Measurements from ENCODE around the gene TSNAXIP1. TPM values are rescaled to one million over a fixed set of nuclear protein-coding genes. Genes with fewer than 3 reads are reported as not detected.

The TSNAXIP1 gene
- total RNA-seq, 1 experiment from 2014 or later = 0.52 TPM

DNA sequence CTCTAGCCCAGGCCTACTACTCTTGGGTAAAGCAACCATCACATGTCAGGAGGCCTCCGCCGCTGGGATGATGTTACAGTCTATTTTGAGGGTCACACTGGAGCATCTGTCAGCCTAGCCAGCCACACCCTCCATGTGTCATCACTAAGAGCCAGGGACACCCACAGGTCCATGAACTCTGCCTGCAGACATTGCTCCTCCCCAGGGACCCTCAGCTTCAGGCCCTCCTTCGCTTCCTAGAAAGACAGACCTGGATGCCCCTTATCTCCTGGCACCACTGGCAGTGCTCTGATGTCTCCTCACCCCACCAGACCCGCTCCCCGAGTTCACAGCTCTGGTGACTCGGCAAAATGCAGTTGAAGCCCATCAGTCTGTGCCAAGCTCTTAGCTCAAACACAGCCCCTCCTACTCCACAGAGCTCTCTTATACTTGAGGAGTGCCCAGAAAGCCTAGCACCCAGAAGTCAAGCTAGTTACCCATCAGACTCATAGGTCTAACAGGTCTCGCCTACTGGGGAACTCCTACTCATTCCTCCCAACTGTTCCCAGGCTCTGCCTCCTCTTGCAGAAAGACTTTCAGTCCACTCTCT is 6.3 kb upstream of the TSNAXIP1 start:
- no peak overlapping the region for H3K9ac ChIP-seq (ENCODE audit: low read length)
- no peak overlapping the region for H3K4me3 ChIP-seq (ENCODE audit: low read length)
- no peaks in the 10 kb centered on the region for H3K27me3 ChIP-seq (ENCODE audit: low read length)
- peaks cover 76% of the 10 kb centered on the region for H3K79me2 ChIP-seq (ENCODE audit: low read length)
- peaks cover 14% of the 10 kb centered on the region for H3K36me3 ChIP-seq (ENCODE audit: insufficient read depth, low read length)
- no peak overlapping the region for H3K27ac ChIP-seq (ENCODE audit: low read length)
- DNase-seq = no peak
- no peaks in the 10 kb centered on the region for H3K9me2 ChIP-seq (replicated peaks; ENCODE audit: insufficient read depth, low read length)
- no peak overlapping the region for H3K4me2 ChIP-seq (ENCODE audit: low read depth, low read length, poor library complexity, severe bottlenecking)
- no peak overlapping the region for H2AFZ ChIP-seq (ENCODE audit: low read length)
- H4K20me1 ChIP-seq (ENCODE audit: insufficient read depth, low read depth, low read length) = no peaks in the 10 kb centered on the region
- H3K9me3 ChIP-seq (ENCODE audit: low read length) = no peaks in the 10 kb centered on the region
- H3K4me1 ChIP-seq (ENCODE audit: low read length) = peaks cover 27% of the 10 kb centered on the region

DNA sequence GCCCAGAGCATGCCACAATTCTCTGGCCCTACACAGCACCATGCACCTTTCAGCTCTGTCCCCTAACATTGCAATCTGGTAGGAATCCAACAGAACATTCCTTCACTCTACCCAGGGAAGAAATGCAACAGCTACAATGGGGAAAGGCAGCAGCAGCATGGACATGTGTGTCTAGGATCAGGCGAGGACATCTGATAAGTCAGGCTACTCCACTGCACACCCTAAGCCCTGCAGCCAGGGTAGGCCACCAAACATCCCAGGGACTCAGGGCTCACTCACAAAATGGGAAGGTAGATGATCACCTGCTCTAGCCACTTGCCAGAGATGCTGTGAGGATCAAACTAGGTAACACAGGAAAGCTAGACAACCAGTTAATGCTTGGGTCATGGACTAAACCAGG is 5.4 kb upstream of the TSNAXIP1 start:
- Histone ChIP-seq H3K4me1 (ENCODE audit: low read length) (peaks cover 28% of the 10 kb centered on the region), H3K27me3 (ENCODE audit: low read length) (no peaks in the 10 kb centered on the region), H2AFZ (ENCODE audit: low read length) (no peak overlapping the region), H3K79me2 (ENCODE audit: low read length) (peaks cover 82% of the 10 kb centered on the region), H3K9ac (ENCODE audit: low read length) (no peak overlapping the region), H4K20me1 (ENCODE audit: insufficient read depth, low read depth, low read length) (no peaks in the 10 kb centered on the region), H3K9me2 (replicated peaks; ENCODE audit: insufficient read depth, low read length) (no peaks in the 10 kb centered on the region), H3K27ac (ENCODE audit: low read length) (peak overlapping the region; percentile 62), H3K9me3 (ENCODE audit: low read length) (no peaks in the 10 kb centered on the region), H3K4me3 (ENCODE audit: low read length) (no peak overlapping the region), H3K36me3 (ENCODE audit: insufficient read depth, low read length) (peaks cover 14% of the 10 kb centered on the region), H3K4me2 (ENCODE audit: low read depth, low read length, poor library complexity, severe bottlenecking) (no peak overlapping the region)
- DNase-seq = no peak

DNA sequence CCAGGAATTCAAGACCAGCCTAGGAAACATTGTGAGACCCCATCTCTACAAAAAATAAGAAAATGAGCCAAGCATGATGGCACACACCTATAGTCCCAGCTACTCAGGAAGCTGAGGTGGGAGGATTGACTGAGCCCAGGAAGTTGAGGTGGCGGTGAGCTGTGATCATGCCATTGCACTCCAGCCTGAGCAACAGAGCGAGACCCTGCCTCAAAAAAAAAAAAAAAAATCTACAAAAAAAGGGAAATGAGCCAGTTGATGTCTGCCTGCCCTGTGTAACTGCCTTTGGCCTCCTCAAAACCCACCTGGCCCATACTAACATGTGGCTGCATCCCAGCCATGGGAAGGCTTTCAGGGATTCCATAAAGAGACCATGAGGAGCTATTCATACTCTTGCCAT is 4.8 kb upstream of the TSNAXIP1 start:
- Histone ChIP-seq H4K20me1 (ENCODE audit: insufficient read depth, low read depth, low read length) (no peaks in the 10 kb centered on the region), H3K27me3 (ENCODE audit: low read length) (no peaks in the 10 kb centered on the region), H2AFZ (ENCODE audit: low read length) (no peak overlapping the region), H3K9me3 (ENCODE audit: low read length) (no peaks in the 10 kb centered on the region), H3K4me3 (ENCODE audit: low read length) (no peak overlapping the region), H3K27ac (ENCODE audit: low read length) (peak overlapping the region; percentile 62), H3K4me2 (ENCODE audit: low read depth, low read length, poor library complexity, severe bottlenecking) (peak overlapping the region; percentile 27), H3K9ac (ENCODE audit: low read length) (no peak overlapping the region), H3K4me1 (ENCODE audit: low read length) (peaks cover 28% of the 10 kb centered on the region), H3K79me2 (ENCODE audit: low read length) (peaks cover 76% of the 10 kb centered on the region), H3K9me2 (replicated peaks; ENCODE audit: insufficient read depth, low read length) (no peaks in the 10 kb centered on the region), H3K36me3 (ENCODE audit: insufficient read depth, low read length) (peaks cover 14% of the 10 kb centered on the region)
- peak; percentile 72 for DNase-seq

DNA sequence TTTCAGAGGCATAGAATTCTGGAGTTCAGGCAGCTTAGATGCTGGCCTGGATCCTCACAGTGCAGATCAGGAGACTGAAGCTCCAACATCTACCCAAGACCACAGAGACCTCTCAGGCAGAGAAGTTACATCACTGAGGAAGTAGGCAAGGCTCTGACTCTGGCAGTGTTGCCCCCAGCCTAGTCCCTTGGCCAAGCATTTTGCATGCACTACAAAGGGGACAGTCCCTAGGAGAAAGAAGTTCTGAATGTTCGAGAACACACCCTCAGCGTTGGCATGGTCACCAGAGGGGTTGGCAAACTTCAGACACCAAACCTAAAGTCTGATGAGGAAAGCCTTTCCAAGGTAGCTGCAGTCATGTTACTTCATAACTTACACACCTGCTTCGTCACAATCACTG is 2.8 kb upstream of the TSNAXIP1 start:
- Histone ChIP-seq H3K9ac (ENCODE audit: low read length) (no peak overlapping the region), H3K9me3 (ENCODE audit: low read length) (no peaks in the 10 kb centered on the region), H3K4me1 (ENCODE audit: low read length) (peaks cover 38% of the 10 kb centered on the region), H4K20me1 (ENCODE audit: insufficient read depth, low read depth, low read length) (no peaks in the 10 kb centered on the region), H3K4me3 (ENCODE audit: low read length) (no peak overlapping the region), H3K27me3 (ENCODE audit: low read length) (no peaks in the 10 kb centered on the region), H3K27ac (ENCODE audit: low read length) (no peak overlapping the region), H3K4me2 (ENCODE audit: low read depth, low read length, poor library complexity, severe bottlenecking) (no peak overlapping the region), H3K9me2 (replicated peaks; ENCODE audit: insufficient read depth, low read length) (no peaks in the 10 kb centered on the region), H3K79me2 (ENCODE audit: low read length) (peaks cover 62% of the 10 kb centered on the region), H3K36me3 (ENCODE audit: insufficient read depth, low read length) (peaks cover 14% of the 10 kb centered on the region), H2AFZ (ENCODE audit: low read length) (no peak overlapping the region)
- no peak for DNase-seq

DNA sequence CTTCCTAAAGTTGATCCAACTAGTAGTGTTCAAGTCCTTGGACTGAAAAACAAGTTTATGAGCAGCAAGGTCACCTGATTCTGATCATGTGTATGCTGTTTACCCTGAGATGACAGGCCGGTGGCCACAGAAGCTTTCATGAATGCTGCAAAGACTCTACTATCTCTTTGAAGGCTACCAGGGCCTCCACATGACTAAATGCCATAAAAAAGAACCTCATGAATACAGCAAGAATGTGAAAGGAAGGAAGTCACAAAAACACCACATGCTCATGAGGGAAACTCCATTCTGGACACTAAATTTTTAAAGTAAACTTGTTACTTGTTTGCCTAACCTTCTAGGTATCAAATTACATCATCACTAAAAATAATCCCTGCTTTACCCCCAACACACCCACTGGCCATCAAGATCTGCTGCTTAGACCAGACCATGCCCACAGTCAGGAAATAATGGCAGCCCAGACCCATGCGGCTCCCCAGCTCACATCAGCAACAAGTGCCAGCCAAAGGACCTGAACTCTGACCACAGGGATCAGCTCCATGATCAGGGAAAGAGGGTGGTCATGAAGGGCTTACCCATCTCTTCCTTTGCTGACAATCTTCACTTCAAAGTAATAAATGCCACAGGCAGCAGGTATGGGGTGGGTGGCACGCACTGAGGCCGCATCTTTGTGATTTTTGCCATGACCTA is 1.7 kb upstream of the TSNAXIP1 start:
- Histone ChIP-seq H3K9me3 (ENCODE audit: low read length) (no peaks in the 10 kb centered on the region), H2AFZ (ENCODE audit: low read length) (no peak overlapping the region), H3K4me3 (ENCODE audit: low read length) (peak overlapping the region; percentile 87), H3K4me2 (ENCODE audit: low read depth, low read length, poor library complexity, severe bottlenecking) (peak overlapping the region; percentile 72), H3K9ac (ENCODE audit: low read length) (peak overlapping the region; percentile 84), H3K4me1 (ENCODE audit: low read length) (peaks cover 38% of the 10 kb centered on the region), H3K36me3 (ENCODE audit: insufficient read depth, low read length) (peaks cover 14% of the 10 kb centered on the region), H4K20me1 (ENCODE audit: insufficient read depth, low read depth, low read length) (no peaks in the 10 kb centered on the region), H3K79me2 (ENCODE audit: low read length) (peaks cover 59% of the 10 kb centered on the region), H3K27me3 (ENCODE audit: low read length) (no peaks in the 10 kb centered on the region), H3K27ac (ENCODE audit: low read length) (no peak overlapping the region), H3K9me2 (replicated peaks; ENCODE audit: insufficient read depth, low read length) (no peaks in the 10 kb centered on the region)
- DNase-seq = no peak

DNA sequence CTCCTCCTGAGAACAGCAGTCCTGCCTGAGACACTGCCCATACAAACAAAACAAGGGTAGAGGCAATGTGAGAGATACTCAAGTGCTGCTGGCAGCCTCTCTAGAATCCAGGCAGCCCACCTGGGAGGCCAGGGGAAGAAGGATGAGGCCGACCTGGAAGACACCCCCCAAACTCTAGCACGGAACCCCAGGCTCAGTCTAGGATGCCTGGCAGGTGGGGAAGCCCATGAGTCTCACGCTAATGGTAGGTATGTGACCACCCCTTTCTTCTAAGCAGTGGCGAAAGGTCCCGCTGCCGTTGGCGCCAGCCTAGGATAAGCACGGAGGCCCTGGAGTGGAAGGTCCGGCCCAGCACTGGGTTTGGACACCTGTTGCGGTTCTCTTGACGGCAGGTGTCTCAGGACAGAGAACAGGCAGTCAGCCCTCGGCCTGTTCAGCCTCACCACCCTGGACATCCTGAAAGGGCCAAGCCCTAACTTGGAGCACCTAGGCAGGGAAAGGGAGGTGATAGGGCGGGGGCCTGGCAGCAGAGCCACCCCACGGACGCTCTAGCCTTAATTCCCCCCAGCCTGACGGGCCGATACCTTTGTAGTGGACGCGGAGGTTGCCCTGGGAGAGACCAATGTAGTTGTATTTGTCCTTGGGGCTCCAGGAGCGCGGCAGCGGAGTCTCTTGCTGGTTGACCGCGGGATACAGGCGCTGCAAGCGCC is 816 bp upstream of the TSNAXIP1 start:
- Histone ChIP-seq H3K27me3 (ENCODE audit: low read length) (no peaks in the 10 kb centered on the region), H2AFZ (ENCODE audit: low read length) (peak overlapping the region; percentile 67; the same call in 1 of the 2 replicates), H3K27ac (ENCODE audit: low read length) (no peak overlapping the region), H3K9ac (ENCODE audit: low read length) (peak overlapping the region; percentile 84), H3K36me3 (ENCODE audit: insufficient read depth, low read length) (peaks cover 14% of the 10 kb centered on the region), H3K9me3 (ENCODE audit: low read length) (no peaks in the 10 kb centered on the region), H3K4me2 (ENCODE audit: low read depth, low read length, poor library complexity, severe bottlenecking) (peak overlapping the region; percentile 72), H3K9me2 (replicated peaks; ENCODE audit: insufficient read depth, low read length) (no peaks in the 10 kb centered on the region), H3K4me3 (ENCODE audit: low read length) (peak overlapping the region; percentile 87), H3K79me2 (ENCODE audit: low read length) (peaks cover 50% of the 10 kb centered on the region), H4K20me1 (ENCODE audit: insufficient read depth, low read depth, low read length) (no peaks in the 10 kb centered on the region), H3K4me1 (ENCODE audit: low read length) (peaks cover 38% of the 10 kb centered on the region)
- DNase-seq = no peak

DNA sequence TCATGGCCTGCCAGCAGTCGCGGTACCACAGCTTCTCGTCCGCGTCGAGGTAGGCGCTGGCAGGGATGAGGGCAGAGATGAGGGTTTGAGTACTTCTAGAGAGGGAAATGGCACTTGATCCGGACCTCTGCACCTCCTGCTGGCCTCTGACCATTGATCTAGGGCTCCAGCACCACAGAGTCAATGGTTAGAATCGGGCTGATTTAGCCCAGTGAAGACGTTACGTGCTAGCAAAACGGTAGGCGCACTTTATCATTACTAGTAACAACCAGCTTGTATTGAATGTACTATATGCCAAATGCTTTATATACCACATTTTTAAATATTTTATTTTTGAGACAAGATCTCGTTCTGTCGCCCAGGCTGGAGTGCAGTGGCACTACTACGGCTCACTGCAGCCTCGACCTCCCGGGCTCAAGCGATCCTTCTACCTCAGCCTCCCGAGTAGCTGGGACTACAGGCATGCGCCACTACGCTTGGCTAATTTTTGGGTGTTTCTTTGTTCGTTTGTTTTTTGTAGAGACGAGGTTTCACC is 526 bp downstream of the TSNAXIP1 start:
- H3K4me1 ChIP-seq (ENCODE audit: low read length) = peaks cover 31% of the 10 kb centered on the region
- H3K9me3 ChIP-seq (ENCODE audit: low read length) = no peaks in the 10 kb centered on the region
- no peaks in the 10 kb centered on the region for H3K27me3 ChIP-seq (ENCODE audit: low read length)
- peaks cover 11% of the 10 kb centered on the region for H3K36me3 ChIP-seq (ENCODE audit: insufficient read depth, low read length)
- peaks cover 37% of the 10 kb centered on the region for H3K79me2 ChIP-seq (ENCODE audit: low read length)
- no peak overlapping the region for H3K27ac ChIP-seq (ENCODE audit: low read length)
- H3K4me3 ChIP-seq (ENCODE audit: low read length) = peak overlapping the region; percentile 87
- H4K20me1 ChIP-seq (ENCODE audit: insufficient read depth, low read depth, low read length) = 0 out of 2 replicates have a peak, but pooled peaks cover 2% of the 10 kb centered on the region
- H3K9me2 ChIP-seq (replicated peaks; ENCODE audit: insufficient read depth, low read length) = no peaks in the 10 kb centered on the region
- H3K4me2 ChIP-seq (ENCODE audit: low read depth, low read length, poor library complexity, severe bottlenecking) = peak overlapping the region; percentile 89
- H3K9ac ChIP-seq (ENCODE audit: low read length) = peak overlapping the region; percentile 73
- peak overlapping the region; percentile 95 for H2AFZ ChIP-seq (ENCODE audit: low read length)
- no peak for DNase-seq

DNA sequence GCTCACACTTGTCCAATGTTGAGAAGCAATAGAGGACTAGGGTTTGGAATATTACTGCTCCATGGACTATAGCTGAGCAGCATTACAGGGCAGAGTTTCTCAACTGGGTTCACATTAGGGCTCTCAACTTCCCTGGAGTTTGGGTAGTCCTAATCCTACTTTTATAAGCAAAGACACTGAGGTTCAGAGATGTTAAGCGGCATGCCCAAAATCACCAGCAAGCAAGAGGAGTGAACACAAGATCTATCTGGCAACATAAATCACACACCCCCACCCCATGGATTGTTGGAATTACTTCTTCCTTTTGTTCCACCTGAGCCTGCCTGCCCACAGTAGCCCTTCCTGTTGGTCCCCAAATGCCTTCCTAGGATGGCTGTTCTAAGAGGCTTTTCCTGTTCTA is 5.2 kb downstream of the TSNAXIP1 start:
- Histone ChIP-seq H3K9me3 (ENCODE audit: low read length) (no peaks in the 10 kb centered on the region), H4K20me1 (ENCODE audit: insufficient read depth, low read depth, low read length) (0 out of 2 replicates have a peak, but pooled peaks cover 2% of the 10 kb centered on the region)

More for the DNA sequence above, 5.2 kb downstream of the TSNAXIP1 start:
- Histone ChIP-seq H3K79me2 (ENCODE audit: low read length) (no peaks in the 10 kb centered on the region), H3K27ac (ENCODE audit: low read length) (no peak overlapping the region), H3K27me3 (ENCODE audit: low read length) (no peaks in the 10 kb centered on the region), H3K9ac (ENCODE audit: low read length) (no peak overlapping the region), H3K9me2 (replicated peaks; ENCODE audit: insufficient read depth, low read length) (no peaks in the 10 kb centered on the region), H3K4me1 (ENCODE audit: low read length) (peaks cover 13% of the 10 kb centered on the region), H3K4me3 (ENCODE audit: low read length) (no peak overlapping the region), H2AFZ (ENCODE audit: low read length) (no peak overlapping the region), H3K4me2 (ENCODE audit: low read depth, low read length, poor library complexity, severe bottlenecking) (no peak overlapping the region), H3K36me3 (ENCODE audit: insufficient read depth, low read length) (no peaks in the 10 kb centered on the region)
- DNase-seq = no peak
